Stimulated activated CD4-positive, alpha-beta T cell treated with anti-CD3 and anti-CD28 coated beads, Interleukin-2, amount 100 ng/mL, for 4 hours (primary cell): ENCODE data around the gene BICDL1.
A peak's percentile ranks its signal among the peaks of the same experiment; 100 is the strongest.
"Not testable (repeated sequence)": the region's sequence is repeated elsewhere in the genome, so short reads cannot be mapped to it uniquely, and the experiment has no call there.

Experiments
- DNase-seq: peaks from one replicate; pipeline ENCODE4 v3.0.0-alpha.2; 2020; ENCODE audit warnings: low read depth

Gene BICDL1

GRCh38 chr12:119988472-119989360 is at the start of gene BICDL1:
TSS of gene BICDL1 (plus strand) at chr12:119989236. CDS start at chr12:119989869, 633 bp downstream.
- DNase-seq: peak; percentile 99

DNA sequence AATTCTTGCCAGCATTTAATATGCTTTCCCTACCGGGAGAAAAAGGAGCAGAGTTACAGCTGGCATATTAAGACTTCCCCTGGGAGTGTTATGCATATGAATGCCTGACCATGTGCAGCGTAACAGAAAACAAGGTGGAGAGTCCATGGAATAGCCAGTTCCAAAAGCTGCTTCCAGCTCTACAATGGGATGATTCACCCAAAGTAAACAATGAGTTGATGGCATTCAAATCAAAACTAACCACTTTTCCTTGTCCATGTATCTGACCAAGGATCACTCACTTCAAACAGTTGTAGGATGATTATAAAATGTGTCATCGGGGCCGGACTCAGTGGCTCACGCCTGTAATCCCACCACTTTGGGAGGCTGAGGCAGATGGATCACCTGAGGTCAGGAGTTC is 48.1 kb upstream of the BICDL1 start:
- no peak for DNase-seq

DNA sequence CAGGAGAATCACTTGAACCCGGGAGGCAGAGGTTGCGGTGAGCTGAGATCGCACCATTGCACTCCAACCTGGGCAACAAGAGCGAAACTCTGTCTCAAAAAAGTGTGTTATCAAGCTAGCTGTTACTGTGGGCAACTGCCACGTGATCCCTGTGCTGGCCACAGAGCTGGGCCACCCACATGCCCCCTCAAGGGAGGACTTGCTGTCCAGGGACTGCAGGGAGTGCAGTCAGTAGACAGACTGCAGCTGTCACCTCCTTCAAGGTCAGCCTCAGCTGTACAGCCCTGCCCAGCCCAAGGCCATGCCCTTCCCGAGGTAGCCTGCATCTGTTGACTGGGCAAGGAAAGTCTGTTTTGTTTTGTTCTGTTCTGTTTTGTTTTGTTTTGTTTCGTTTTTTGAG is 46.6 kb upstream of the BICDL1 start:
- DNase-seq: no peak

DNA sequence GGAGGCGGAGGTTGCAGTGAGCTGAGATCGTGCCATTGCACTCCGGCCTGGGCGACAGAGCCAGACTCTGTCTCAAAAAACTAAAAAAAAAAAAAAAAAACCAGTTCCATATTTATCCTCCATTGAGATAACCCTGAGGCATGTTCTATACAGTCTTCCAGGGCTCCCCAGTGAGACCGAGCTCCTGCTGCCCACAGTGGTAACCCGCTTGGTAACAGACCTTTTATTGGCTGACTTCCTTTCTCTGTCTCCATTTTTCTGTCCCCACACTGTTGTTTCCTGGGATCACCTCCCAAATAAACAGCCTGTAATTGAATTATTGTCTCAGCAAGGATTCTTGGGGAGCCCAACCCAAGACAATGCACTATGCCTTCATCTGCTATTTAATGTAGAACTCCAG is 42.8 kb upstream of the BICDL1 start:
- no peak for DNase-seq

GRCh38 chr12:119949145-119949544 is 39.9 kb upstream of the BICDL1 start:
- DNase-seq: no peak

GRCh38 chr12:119949594-119949993 is 39.4 kb upstream of the BICDL1 start:
- no peak for DNase-seq

DNA sequence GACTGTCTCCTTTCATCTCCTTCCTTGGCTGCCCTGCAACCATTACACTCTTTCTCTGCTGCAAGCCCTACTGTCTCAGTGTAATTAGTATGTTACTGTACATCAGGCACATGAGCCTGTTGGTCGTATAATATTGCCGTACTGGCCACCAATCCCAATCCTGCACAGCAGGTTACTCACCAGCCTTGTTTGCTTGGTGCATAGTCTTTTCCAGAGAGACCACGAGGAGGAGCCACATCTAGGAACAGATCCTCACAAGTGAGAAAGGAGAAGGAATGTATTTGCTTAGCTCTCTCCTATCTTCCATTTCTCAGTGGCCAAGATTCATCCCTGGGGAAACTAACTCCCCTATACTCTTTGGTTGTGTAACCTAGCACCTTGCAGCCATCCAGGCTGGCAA is 33.0 kb upstream of the BICDL1 start:
- DNase-seq: no peak

DNA sequence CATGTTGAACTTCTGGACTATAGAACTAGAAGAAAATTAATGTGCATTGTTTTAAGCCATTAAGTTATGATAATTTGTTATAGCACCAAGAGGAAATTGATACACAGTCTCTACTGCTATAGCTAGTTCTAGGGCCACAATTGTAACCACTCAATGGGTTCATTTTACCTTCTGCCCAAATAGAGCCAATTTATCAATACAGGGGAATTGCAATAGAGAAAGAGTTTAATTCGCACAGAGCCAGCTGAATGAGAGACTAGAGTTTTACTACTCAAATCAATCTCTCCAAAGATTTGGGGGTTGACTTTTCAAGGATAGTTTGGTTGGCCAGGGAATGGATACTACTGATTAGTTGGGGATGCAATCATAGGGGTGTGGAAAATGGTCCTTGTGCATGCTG is 31.9 kb upstream of the BICDL1 start:
- DNase-seq: no peak

GRCh38 chr12:119959435-119959834 is 29.6 kb upstream of the BICDL1 start:
- DNase-seq: no peak

- DNase-seq: no peak
These were observed 24.9 kb upstream of the BICDL1 start for GRCh38 chr12:119964123-119964522.

- DNase-seq: no peak
These were observed 24.1 kb upstream of the BICDL1 start for GRCh38 chr12:119964929-119965328.

DNA sequence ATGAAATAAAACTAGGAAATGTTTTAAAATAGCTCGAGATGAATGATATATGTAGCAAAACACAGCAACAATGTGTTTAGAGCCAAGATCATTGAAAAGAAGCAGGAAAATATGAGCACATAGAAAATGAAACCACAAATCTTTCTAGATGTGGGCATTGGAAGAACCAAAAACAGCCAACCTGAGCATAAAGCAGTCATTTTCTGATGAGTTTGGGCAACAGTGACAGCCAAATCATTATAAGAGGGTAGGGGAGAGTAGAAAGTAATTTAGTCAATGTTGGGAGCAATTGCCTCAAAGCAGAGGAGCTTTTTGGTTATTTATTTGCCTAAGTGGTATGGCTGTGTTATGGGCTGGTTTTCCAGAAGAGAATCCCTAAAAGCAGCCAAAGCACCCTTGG is 8.8 kb upstream of the BICDL1 start:
- DNase-seq: no peak

- not testable (repeated sequence) for DNase-seq
These were observed 8.3 kb upstream of the BICDL1 start for GRCh38 chr12:119980702-119981101.

- peak; percentile 49 for DNase-seq
These were observed 310 bp downstream of the BICDL1 start for GRCh38 chr12:119989361-119989730.

- DNase-seq: peak; percentile 48
These were observed 820 bp downstream of the BICDL1 start for GRCh38 chr12:119989731-119990381.

- no peak for DNase-seq
These were observed 1.4 kb downstream of the BICDL1 start for GRCh38 chr12:119990382-119990874.

- no peak for DNase-seq
These were observed 3.2 kb downstream of the BICDL1 start for GRCh38 chr12:119992129-119992705.

DNA sequence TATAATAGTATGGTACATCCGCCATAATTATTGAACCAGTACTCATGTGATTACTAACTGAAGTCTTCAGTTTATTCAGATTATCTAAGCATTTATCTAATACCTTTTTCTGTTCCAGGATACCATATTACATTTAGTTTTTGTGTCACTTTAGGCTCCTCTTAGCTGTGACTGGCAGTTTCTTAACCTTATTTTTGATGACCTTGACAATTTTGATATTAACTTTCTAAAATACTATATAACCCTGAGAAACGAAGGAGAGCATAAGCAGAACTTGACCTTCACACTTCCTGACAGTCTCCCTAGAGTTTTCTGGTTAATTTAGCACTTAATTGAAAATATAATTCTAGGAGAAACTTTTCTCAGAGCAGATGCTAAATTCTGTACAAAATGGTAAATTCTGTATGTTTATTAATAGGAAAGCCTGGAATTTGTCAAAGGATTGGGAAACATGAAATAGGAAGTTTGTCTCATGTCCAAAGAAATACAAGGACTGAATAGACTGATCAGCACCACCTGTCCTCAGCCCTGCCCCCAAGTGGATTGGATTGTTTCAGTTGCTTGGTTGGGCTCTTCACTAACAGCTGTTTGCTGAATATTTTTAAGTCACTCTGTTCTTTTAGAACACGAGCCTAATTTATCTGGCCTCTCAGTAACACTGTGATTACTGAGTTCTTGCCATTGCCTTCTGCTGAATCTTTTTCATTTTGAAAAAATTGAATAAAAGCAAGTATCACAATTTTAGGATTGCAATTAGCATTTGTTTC is 6.0 kb downstream of the BICDL1 start:
- DNase-seq: no peak

DNA sequence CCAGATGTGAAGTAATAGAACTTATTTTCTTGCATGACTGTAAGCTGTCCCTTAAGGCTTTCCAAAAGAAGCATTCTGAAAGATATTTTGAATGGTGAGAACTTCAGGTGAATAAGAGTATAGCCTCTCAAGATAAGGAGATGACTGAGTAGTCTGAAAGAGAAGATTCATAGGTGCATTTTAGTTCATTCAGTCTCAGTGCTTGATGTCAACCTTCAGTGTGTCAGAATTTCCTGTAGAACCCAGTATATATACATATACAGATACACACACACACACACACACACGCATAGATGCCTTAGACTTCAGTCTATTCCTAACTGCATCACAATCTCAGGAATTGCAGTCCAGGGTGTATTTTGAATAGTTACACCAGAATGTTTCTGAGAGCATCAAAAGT is 7.4 kb downstream of the BICDL1 start:
- no peak for DNase-seq

- DNase-seq: no peak
These were observed 9.6 kb downstream of the BICDL1 start for GRCh38 chr12:119998471-119999245.

- no peak for DNase-seq
These were observed 11.5 kb downstream of the BICDL1 start for GRCh38 chr12:120000556-120000955.
